AG09309 (cell line): Measurements from ENCODE around the gene NF1.

Experiments used
- DNase-seq: peaks from one replicate; pipeline ENCODE4 v3.0.0-alpha.2; 2010; ENCODE audit warnings: low read depth
- H3K4me3 ChIP-seq: 2 replicates; pipeline ENCODE4 v1.5.1; 2011; ENCODE audit warnings: mild to moderate bottlenecking, low read depth, low read length, moderate library complexity; ENCODE audit not compliant: control insufficient read depth
- CTCF ChIP-seq: IDR thresholded peaks from 2 replicates; pipeline ENCODE4 v1.5.1; 2011; ENCODE audit warnings: mild to moderate bottlenecking, low read depth, low read length, inconsistent platforms; ENCODE audit not compliant: insufficient read depth, control insufficient read depth; ENCODE audit errors: missing control alignments

Gene NF1

GRCh38 chr17:31248986-31249834 lies 154.4 kb downstream of the NF1 start:
- TF ChIP-seq CTCF = no peak
- no peak overlapping the region for H3K4me3 ChIP-seq
- peak; percentile 27 for DNase-seq

GRCh38 chr17:31249835-31250141 lies 155.0 kb downstream of the NF1 start:
- H3K4me3 ChIP-seq = no peak overlapping the region
- DNase-seq = no peak

GRCh38 chr17:31250229-31250628 lies 155.5 kb downstream of the NF1 start:
- no peak overlapping the region for H3K4me3 ChIP-seq
- no peak for DNase-seq
- no peak for TF ChIP-seq CTCF

More at GRCh38 chr17:31249835-31250141, 155.0 kb downstream of the NF1 start:
- TF ChIP-seq CTCF = no peak

- no peak overlapping the region for H3K4me3 ChIP-seq
- no peak for DNase-seq
- TF ChIP-seq CTCF = no peak
Observed at GRCh38 chr17:31251105-31251969, 156.6 kb downstream of the NF1 start.

- DNase-seq = no peak
- no peak overlapping the region for H3K4me3 ChIP-seq
- TF ChIP-seq CTCF = no peak
Observed at GRCh38 chr17:31251970-31252328, 157.2 kb downstream of the NF1 start.

GRCh38 chr17:31252741-31253140 lies 158.0 kb downstream of the NF1 start:
- no peak for TF ChIP-seq CTCF
- no peak for DNase-seq
- H3K4me3 ChIP-seq = no peak overlapping the region
